ENCODE results near the gene SNCG.
"Not testable (repeated sequence)": the region's sequence is repeated elsewhere in the genome, so short reads cannot be mapped to it uniquely, and the experiment has no call there.

SNCG gene

DNA sequence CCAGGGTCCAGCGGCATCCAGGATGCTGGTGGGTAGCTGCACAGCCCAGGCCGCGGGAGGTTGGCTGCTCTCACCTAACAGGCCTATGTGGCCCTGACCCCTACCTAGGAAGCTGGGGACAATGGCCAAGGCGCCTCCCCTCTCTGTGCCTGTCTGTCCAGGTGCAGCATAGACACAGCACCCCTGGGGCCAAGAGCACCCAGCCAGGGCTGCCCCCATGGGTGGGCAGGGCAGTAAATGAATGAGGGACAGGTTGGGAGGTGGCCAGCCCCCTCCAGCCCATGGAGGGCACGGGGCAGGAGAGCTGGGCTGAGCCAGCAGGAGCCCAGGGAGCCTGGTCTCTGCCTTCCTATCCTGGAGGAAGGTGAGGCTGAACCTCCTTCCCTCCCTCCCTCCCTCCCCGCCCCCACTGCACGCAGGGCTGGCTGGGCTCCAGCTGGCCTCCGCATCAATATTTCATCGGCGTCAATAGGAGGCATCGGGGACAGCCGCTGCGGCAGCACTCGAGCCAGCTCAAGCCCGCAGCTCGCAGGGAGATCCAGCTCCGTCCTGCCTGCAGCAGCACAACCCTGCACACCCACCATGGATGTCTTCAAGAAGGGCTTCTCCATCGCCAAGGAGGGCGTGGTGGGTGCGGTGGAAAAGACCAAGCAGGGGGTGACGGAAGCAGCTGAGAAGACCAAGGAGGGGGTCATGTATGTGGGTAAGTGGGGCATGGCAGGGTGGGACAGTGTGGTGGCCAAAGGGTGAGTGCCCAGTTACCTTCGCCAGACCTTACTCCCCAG, at the start of gene SNCG:
SNCG (plus strand) TSS at position 484 of the 785 bp plus-strand sequence; CDS start at position 583, 99 bp downstream.
- no peak for DNase-seq (ENCODE audit: low read depth in 1 of 2, low spot score in 1 of 2)

- no peak for DNase-seq (ENCODE audit: low read depth in 1 of 2, low spot score in 1 of 2)
These were observed 43.7 kb upstream of the SNCG start for GRCh38 chr10:86914734-86915133.

GRCh38 chr10:86918022-86918471, 40.4 kb upstream of the SNCG start:
- DNase-seq (ENCODE audit: low read depth in 1 of 2, low spot score in 1 of 2) = no peak

DNA sequence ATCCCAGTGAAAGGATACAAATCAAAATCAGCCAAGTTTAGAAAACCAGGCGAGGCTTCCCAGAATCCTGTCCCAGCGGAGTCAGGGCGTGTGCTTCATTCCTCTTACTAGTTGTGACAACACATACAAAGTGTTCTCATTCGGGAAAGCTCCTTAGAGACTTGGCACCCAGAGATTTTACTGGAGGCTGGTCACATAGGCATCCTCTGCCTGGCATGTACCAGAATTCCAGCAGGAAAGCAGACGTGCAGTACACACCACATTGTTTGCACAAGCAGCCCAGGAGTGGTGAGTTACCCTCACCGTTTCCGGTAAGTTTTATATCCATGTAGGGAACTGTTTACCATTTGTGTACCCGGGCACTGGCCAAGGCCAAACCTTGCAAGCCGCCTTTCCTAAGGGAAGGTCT, 35.8 kb upstream of the SNCG start:
- DNase-seq (ENCODE audit: low read depth in 1 of 2, low spot score in 1 of 2) = no peak

- DNase-seq (ENCODE audit: low read depth in 1 of 2, low spot score in 1 of 2) = no peak
These were observed 28.7 kb upstream of the SNCG start for GRCh38 chr10:86929468-86930380.

DNA sequence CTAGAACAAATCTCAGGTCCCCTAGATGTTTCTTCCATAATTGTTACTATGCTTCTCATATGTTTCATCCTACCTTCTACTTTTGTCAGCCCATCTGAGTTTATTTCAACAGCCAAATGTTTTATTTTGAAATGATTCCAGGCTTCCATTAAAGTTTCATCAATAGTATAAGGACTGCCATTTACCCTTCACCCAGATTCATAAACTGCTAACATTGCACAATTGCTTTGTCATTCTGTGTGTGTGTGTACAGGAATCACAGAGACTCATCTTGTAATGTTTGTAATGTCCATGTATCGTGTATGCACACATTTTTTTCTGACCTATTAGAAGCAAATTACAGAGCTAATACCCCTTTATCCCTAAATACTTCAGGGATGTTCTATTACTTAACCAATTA, 26.5 kb upstream of the SNCG start:
- no peak for DNase-seq (ENCODE audit: low read depth in 1 of 2, low spot score in 1 of 2)

DNA sequence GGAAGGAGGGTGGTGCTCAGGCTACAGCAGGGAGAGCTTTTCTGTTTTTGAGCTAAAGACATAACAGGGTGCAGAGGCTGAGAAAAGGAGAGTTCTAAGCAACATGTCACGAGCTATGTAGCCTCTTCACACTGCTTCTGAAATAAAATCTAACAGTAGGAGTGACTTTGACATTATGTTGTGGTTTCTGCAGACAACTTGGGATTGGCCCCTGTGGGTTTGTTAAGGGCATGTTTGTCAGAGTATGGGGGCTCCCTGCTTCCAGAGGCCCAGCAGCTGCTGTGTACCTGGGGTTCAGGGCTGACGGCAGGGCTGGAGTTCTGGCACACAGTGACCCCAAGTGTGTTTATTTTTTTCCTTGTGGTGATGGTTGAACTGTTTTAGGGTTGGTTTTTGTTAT, 25.7 kb upstream of the SNCG start:
- no peak for DNase-seq (ENCODE audit: low read depth in 1 of 2, low spot score in 1 of 2)

DNA sequence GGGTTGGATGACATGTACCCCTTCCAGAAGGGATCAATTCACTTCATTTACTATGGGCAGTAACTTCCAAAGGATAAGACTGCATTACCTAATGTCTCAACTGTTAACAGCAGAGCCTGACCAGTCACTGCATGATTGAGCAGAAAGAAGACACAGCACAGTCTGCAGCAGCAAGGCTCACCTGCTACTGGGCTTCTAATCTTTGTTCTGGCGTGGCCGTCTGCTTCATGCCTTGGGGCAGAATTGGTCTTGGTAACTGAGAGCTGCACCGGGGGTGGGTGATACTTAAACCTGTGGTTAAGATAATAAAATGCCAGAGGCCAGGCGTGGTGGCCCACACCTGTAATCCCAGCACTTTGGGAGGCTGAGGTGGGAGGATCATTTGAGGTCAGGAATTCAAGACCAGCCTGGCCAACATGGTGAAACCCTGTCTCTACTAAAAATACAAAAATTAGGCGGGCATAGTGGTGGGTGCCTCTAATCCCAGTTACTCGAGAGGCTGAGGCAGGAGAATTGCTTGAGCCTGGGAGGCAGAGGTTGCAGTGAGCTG, 24.2 kb upstream of the SNCG start:
- not testable (repeated sequence) for DNase-seq (ENCODE audit: low read depth in 1 of 2, low spot score in 1 of 2)

DNA sequence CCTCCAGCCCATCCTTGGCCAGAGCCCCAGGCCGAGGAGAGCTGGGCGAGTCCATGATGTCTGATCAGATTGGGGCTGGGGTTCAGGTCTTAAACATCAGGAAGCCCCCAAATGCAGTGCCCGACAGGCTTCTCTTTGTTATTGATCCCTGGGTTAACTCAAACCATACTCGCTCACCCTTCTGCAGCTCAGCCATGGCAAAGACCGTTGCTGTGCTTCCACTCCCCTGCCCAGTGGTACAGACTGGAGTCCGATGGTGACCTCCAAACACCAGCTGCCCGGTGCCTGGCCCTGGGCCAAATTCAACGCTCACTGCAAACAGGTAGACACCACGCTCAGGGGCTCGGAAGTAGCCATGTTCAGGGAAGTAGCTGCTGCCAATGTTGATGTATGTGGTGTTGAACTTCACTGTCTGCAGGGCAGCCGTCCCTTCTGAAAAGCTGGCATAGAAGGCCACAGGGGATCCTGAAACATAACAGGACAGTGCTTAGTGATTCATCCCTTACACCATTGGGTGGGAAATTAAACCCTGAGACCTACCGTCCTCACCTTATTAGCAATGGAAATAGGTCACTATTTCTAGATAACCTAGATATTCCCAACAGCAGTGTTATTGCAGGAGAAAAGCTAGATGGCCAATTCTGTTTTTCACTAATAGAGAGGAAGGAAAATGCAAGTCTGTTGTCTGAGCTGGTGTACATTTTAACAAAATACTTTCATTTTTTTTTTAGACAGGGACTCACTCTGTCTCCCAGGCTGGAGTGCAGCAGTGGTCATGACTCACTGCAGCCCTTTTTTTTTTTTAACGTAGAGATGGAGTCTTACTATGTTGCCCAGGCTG, 21.5 kb upstream of the SNCG start:
- DNase-seq (ENCODE audit: low read depth in 1 of 2, low spot score in 1 of 2) = no peak

DNA sequence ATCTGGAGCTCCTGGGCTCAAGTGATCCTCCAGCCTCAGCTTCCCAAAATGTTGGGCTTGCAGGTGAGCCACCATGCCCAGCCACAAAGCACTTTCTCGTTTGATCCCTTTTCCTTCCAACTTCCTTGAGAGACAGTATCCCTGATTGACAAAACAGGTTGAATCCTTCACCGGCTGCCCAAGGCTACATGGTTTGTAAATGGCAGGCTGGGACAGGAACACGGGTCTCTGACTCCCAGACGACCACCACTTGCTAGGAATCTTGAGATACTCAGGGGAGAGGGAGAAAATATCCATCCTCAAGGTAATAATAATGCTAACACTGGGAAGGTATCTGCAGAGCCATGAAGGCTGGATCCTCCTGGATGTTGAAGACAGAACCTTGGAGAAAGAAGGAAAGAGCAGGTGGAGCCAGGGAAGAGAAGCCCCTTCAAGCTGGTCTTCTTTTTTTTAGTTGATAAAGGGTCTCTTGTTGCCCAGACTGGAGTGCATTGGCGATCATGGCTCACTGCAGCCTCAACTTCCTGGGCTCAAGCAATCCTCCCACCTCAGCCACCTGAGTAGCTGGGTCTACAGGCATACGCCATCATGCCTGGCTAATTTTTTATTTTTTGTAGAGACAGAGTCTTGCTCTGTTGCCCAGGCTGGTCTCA, 20.8 kb upstream of the SNCG start:
- no peak for DNase-seq (ENCODE audit: low read depth in 1 of 2, low spot score in 1 of 2)

DNA sequence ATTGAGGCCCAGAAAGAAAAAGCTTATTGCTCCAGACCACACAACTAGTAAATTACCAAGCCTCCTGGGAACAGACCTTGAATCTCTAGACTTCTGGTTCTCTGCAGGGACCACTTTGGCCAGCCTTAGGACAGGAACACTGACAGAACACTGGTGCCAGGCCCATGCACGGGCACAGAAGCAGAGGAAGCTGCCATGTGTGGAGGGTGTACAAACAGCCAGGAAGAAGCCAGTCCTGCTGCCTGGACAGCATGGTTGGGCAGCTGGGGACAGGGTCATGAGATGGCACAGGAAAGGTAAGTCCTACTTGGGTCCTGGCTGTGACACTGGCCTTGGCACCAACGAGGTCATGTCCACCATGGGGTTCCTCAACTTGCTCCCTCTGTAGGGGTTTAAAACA, 20.1 kb upstream of the SNCG start:
- no peak for DNase-seq (ENCODE audit: low read depth in 1 of 2, low spot score in 1 of 2)

DNA sequence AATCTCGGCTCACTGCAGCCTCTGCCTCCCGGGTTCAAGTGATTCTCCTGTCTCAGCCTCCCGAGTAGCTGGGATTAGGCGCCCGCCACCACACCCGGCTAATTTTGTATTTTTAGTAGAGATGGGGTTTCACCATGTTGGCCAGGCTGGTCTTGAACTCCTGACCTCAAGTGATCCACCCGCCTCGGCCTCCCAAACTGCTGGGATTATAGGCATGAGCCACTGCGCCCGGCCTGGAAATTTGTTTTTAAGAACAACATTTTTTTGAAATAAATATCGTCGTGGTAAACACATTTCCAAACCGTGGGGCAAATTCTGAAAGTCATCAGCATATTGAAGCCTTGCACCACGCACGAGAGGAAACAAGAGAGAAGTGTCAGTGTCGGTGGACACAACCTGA, 18.3 kb upstream of the SNCG start:
- DNase-seq (ENCODE audit: low read depth in 1 of 2, low spot score in 1 of 2) = not testable (repeated sequence)

DNA sequence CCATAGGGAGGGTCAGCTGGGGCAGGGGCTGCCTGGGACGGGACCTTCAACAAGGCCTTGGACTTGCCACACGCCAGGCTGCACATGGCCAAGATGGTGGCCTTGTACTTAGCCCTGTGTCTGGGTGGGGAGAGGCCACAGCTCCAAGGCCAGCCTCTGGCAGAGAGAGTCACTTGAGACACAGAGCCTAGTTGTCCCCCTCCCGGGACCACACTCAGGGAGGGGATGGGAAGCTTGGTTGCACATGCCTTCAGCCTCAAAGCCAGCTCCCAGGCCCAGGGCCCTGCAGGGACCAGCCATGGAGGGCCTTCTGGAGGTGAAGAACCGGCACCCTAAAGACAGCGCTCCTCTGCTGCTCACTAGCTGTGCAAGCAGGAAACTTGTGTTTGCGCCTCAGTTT, 17.7 kb upstream of the SNCG start:
- DNase-seq (ENCODE audit: low read depth in 1 of 2, low spot score in 1 of 2) = no peak

DNA sequence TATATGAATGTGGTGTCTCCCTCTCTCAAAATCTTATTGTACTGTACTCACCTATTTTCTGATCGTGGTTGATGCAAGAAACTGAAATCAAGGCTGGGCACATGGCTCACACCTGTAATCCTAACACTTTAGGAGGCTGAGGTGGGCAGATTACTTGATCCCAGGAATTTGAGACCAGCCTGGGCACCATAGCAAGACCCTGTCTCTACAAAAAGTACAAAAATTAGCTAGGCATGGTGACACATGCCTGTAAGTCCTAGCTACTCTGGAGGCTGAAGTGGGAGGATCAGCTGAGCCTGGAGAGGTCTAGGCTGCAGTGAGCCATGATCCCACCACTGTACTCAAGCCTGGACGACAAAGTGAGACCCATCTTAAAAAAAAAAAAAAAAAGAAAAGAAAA, 17.0 kb upstream of the SNCG start:
- no peak for DNase-seq (ENCODE audit: low read depth in 1 of 2, low spot score in 1 of 2)

DNA sequence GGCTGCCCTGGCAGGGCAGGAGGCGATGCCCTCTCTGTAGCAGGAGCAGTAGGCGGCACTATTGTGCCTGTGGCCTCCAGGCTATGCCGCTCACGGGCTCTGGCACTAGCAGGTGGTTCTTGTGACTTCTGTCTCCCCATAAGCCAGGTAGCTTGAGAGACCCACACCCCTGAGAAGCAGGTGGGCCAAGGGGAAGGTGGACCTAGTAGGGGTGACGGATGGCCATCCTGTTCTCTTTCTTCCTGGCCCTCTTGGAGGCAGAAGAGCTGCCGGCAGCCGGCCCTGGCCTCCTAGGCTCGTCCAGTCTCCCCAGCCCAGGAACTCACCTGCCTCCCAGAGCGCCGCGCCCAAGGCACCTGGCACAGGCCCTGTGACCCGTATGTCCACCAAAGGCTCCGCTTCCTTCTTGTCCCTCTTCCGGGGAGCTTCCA, 16.4 kb upstream of the SNCG start:
- DNase-seq (ENCODE audit: low read depth in 1 of 2, low spot score in 1 of 2) = no peak

GRCh38 chr10:86942441-86943315, 15.7 kb upstream of the SNCG start:
- DNase-seq (ENCODE audit: low read depth in 1 of 2, low spot score in 1 of 2) = no peak

GRCh38 chr10:86943316-86944030, 14.9 kb upstream of the SNCG start:
- DNase-seq (ENCODE audit: low read depth in 1 of 2, low spot score in 1 of 2) = no peak

GRCh38 chr10:86944031-86944419, 14.4 kb upstream of the SNCG start:
- DNase-seq (ENCODE audit: low read depth in 1 of 2, low spot score in 1 of 2) = no peak

DNA sequence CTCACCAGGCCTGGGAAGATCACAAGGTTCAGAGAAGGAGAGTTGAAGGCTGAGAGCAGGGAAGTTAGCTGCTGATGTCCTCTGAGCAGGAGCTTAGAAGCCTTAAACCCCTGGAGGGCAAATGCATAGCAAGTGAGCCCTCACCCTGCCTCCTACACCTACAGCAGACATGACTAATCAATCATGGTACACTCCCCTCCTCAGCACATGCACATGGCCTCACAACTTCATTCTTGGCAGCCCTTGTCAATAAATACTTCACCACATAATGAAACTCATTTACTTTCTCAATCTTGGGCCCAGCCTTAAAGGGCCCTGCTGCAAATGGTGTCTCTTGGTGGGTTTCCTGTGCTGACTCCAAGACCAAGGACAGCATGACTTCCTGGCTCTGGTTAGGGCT, 13.9 kb upstream of the SNCG start:
- no peak for DNase-seq (ENCODE audit: low read depth in 1 of 2, low spot score in 1 of 2)

All from stimulated activated CD4-positive, alpha-beta T cell treated with anti-CD3 and anti-CD28 coated beads, Interleukin-15, amount 100 ng/mL, for 1 hour (primary cell).